Ovary (tissue), 3 donors: ENCODE measurements around the gene DLK2.

Experiments
- EP300 ChIP-seq: sonication (generic); formaldehyde crosslinking; IDR thresholded peaks from one replicate; pipeline ENCODE4 v1.6.1; 2017; ENCODE audit warnings: antibody characterized with exemption
- POLR2A ChIP-seq: fragments of 450-650 bp; IDR thresholded peaks from one replicate; pipeline ENCODE4 v1.6.1; 2017; ENCODE audit warnings: antibody characterized with exemption, mild to moderate bottlenecking, moderate library complexity
- TF ChIP-seq, protein P1 (sequence below), 3 donors: fragments of 450-650 bp in 2 of 3; fragments of 200-600 bp in 1 of 3; IDR thresholded peaks; one replicate each; pipeline versions ENCODE4 v1.5.1 to v1.8.0; 2016 to 2022; ENCODE audit warnings: antibody characterized with exemption in 3 of 3, mild to moderate bottlenecking in 1 of 3
- donor health status: DM: no; HTN: no; CAD: no.

DNA sequence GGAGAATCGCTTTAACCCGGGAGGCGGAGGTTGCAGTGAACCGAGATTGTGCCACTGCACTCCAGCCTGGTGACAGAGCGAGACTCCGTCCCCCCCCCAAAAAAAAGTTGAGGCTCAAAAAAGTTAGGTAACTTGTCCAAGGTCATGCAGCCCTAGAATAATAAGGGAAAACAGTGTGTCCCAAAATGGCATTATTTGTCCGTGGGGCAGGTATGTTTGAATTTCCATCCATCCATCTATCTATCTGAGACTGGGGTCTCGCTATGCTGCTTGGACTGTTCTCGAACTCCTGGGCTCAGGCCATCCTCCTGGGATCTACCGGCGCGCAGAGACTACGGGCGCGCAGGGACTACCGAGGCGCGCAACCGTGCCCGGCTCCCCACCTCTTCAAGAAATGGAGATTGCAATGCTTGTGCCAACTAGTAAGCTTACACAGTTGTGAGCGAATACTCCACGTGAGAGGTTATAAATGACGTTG lies 28.4 kb downstream of the DLK2 start:
- TF ChIP-seq, protein P1, sequence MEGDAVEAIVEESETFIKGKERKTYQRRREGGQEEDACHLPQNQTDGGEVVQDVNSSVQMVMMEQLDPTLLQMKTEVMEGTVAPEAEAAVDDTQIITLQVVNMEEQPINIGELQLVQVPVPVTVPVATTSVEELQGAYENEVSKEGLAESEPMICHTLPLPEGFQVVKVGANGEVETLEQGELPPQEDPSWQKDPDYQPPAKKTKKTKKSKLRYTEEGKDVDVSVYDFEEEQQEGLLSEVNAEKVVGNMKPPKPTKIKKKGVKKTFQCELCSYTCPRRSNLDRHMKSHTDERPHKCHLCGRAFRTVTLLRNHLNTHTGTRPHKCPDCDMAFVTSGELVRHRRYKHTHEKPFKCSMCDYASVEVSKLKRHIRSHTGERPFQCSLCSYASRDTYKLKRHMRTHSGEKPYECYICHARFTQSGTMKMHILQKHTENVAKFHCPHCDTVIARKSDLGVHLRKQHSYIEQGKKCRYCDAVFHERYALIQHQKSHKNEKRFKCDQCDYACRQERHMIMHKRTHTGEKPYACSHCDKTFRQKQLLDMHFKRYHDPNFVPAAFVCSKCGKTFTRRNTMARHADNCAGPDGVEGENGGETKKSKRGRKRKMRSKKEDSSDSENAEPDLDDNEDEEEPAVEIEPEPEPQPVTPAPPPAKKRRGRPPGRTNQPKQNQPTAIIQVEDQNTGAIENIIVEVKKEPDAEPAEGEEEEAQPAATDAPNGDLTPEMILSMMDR (IDR thresholded peaks at IDR 0.05): no peak
- no peak for TF ChIP-seq POLR2A
- TF ChIP-seq EP300: no peak
